HepG2 (cell line): ENCODE data around the gene PRSS27. TPM values are rescaled to one million over a fixed set of nuclear protein-coding genes. Genes with fewer than 3 reads are reported as not detected.

Source experiments
- ATF7-NPFF ChIP-seq: sonication (generic); formaldehyde crosslinking; IDR thresholded peaks from 2 replicates; pipeline ENCODE4 v1.8.1; 2023; ENCODE audit warnings: mild to moderate bottlenecking, low read depth, missing genetic modification reagents, moderate library complexity
- BRD4 ChIP-seq: sonication (generic); formaldehyde crosslinking; IDR thresholded peaks from 2 replicates; pipeline ENCODE4 v1.4.0; 2020; ENCODE audit warnings: missing genetic modification reagents
- FOXJ3 ChIP-seq: sonication (generic); formaldehyde crosslinking; IDR thresholded peaks from 2 replicates; pipeline ENCODE4 v1.4.0; 2020; ENCODE audit warnings: missing genetic modification reagents, mild to moderate bottlenecking, borderline replicate concordance
- GATAD2A ChIP-seq: IDR thresholded peaks from 2 replicates; pipeline ENCODE4 v1.6.1; 2016
- GZF1 ChIP-seq: sonication (generic); formaldehyde crosslinking; IDR thresholded peaks from 2 replicates; pipeline ENCODE4 v1.5.1; 2020; ENCODE audit warnings: mild to moderate bottlenecking, missing genetic modification reagents
- KLF13 ChIP-seq: sonication (generic); formaldehyde crosslinking; IDR thresholded peaks from 2 replicates; pipeline ENCODE4 v1.4.0; 2020; ENCODE audit warnings: mild to moderate bottlenecking, missing genetic modification reagents
- NR1H2 ChIP-seq: sonication (generic); formaldehyde crosslinking; IDR thresholded peaks from 2 replicates; pipeline ENCODE4 v1.8.1; 2022; ENCODE audit warnings: low read depth, missing genetic modification reagents, borderline replicate concordance
- RELA ChIP-seq: sonication (generic); formaldehyde crosslinking; IDR thresholded peaks from 2 replicates; pipeline ENCODE4 v1.4.0; 2020; ENCODE audit warnings: missing genetic modification reagents
- STAT5B ChIP-seq: sonication (generic); formaldehyde crosslinking; IDR thresholded peaks from 2 replicates; pipeline ENCODE4 v1.4.0; 2020; ENCODE audit warnings: missing genetic modification reagents
- TBX2 ChIP-seq: sonication (generic); formaldehyde crosslinking; IDR thresholded peaks from 2 replicates; pipeline ENCODE4 v1.5.0; 2020; ENCODE audit warnings: missing genetic modification reagents, mild to moderate bottlenecking, borderline replicate concordance
- ZNF318 ChIP-seq: sonication (generic); formaldehyde crosslinking; IDR thresholded peaks from 2 replicates; pipeline ENCODE4 v1.4.0; 2020; ENCODE audit warnings: mild to moderate bottlenecking, missing genetic modification reagents
- ZNF563 ChIP-seq: sonication (generic); formaldehyde crosslinking; IDR thresholded peaks from 2 replicates; pipeline ENCODE4 v1.8.0; 2022; ENCODE audit warnings: mild to moderate bottlenecking, moderate library complexity, missing genetic modification reagents
- ZNF75D ChIP-seq: sonication (generic); formaldehyde crosslinking; IDR thresholded peaks from 2 replicates; pipeline ENCODE4 v1.8.1; 2023; ENCODE audit warnings: missing genetic modification reagents, mild to moderate bottlenecking, borderline replicate concordance
- polyA plus RNA-seq, 8 experiments: library from polyadenylated mRNA; depleted of rRNA in 3 of 8; stranded (reverse) in 7 of 8; unstranded in 1 of 8; fragments of >200 nt; fragmentation: Illumina TruSeq in 4 of 8; extraction: Trizol in 4 of 8; gene quantifications; 2 replicates each; pipeline versions ENCODE4 v1.2.1 to v1.2.3, GENCODE V29; 2011 to 2016; ENCODE audit warnings: low read depth in 4 of 8, missing spikeins in 1 of 8, mixed read lengths in 1 of 8; ENCODE audit not compliant: insufficient read depth in 1 of 8
- total RNA-seq, 5 experiments: library from RNA; depleted of rRNA; stranded (reverse); fragments of >200 nt; fragmentation: Illumina TruSeq; extraction: Trizol; gene quantifications; 2 replicates each; pipeline ENCODE4 v1.2.3, GENCODE V29; 2016; ENCODE audit warnings: low read depth in 1 of 5
- TF ChIP-seq, protein P1 (sequence below): IDR thresholded peaks from 2 replicates; pipeline ENCODE4 v1.6.1; 2016; ENCODE audit warnings: missing biosample characterization, missing genetic modification reagents, low read depth
- TF ChIP-seq, protein P2 (sequence below): sonication (generic); formaldehyde crosslinking; IDR thresholded peaks from 2 replicates; pipeline ENCODE4 v1.9.0; 2021; ENCODE audit warnings: missing genetic modification reagents, mild to moderate bottlenecking, borderline replicate concordance
- TF ChIP-seq, protein P3 (sequence below): sonication (generic); formaldehyde crosslinking; IDR thresholded peaks from 2 replicates; pipeline ENCODE4 v1.8.1; 2022; ENCODE audit warnings: mild to moderate bottlenecking, missing genetic modification reagents

PRSS27 gene
- total and polyA plus RNA-seq, 2 of the 13 experiments (the other 11 are each of a cell fraction or from before 2014, with no cell fraction given): 0.20 to 0.73 TPM

DNA sequence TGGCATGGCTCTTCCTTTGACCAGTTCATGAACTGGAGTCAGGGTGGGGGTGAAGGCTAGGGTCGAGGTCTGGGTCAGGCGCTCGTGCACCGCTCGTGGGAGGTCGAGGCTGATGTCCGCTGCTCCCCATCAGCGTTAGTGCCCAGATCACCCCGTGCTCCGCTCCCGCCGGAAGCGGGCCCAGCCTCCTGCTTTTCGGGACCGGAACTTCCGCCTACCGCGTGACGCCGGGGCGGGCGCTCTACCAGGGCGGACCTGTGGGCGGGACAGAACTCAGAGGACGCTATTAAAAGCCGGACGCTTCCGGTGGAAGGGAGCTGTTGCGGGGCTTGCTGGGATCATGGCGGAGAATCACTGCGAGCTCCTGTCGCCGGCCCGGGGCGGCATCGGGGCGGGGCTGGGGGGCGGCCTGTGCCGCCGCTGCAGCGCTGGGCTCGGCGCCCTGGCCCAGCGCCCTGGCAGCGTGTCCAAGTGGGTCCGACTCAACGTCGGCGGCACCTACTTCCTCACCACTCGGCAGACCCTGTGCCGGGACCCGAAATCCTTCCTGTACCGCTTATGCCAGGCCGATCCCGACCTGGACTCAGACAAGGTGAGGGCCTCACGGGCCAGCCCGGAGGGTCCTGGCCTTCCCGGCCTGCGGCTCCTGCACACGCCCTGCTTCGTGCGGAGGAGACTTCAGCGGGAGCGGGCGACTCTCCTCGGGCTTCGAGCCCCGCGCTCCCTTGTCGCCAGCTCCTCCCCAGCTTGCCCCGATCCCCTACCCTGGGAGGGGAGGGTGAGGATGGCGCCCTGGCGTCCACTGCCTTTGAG, 37.6 kb downstream of the PRSS27 start, which contains the start of gene KCTD5 (continued):
- TF ChIP-seq ZNF318 (CRISPR knock-in tag): peak; percentile 55; the same call in 1 of the 2 replicates
- peak; percentile 36; the same call in 1 of the 2 replicates for TF ChIP-seq ATF7-NPFF (CRISPR knock-in tag)
- TF ChIP-seq BRD4 (CRISPR knock-in tag): peak; percentile 86
- TF ChIP-seq, protein P1, sequence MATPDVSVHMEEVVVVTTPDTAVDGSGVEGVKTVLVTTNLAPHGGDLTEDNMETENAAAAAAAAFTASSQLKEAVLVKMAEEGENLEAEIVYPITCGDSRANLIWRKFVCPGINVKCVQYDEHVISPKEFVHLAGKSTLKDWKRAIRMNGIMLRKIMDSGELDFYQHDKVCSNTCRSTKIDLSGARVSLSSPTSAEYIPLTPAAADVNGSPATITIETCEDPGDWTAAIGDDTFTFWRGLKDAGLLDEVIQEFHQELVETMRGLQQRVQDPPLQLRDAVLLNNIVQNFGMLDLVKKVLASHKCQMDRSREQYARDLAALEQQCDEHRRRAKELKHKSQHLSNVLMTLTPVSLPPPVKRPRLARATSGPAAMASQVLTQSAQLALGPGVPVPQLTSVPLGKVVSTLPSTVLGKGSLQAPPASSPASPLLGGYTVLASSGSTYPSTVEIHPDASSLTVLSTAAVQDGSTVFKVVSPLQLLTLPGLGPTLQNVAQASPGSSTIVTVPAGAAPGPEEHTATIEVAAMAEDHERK: 0 out of 2 replicates have a peak, but pooled peaks have one; percentile 59
- peak; percentile 61; the same call in 1 of the 2 replicates for TF ChIP-seq FOXJ3 (CRISPR knock-in tag)
- TF ChIP-seq GATAD2A: peak; percentile 85
- TF ChIP-seq ZNF563 (CRISPR knock-in tag): peak; percentile 95; the same call in 1 of the 2 replicates
- TF ChIP-seq TBX2: peak; percentile 85
- TF ChIP-seq, protein P2, sequence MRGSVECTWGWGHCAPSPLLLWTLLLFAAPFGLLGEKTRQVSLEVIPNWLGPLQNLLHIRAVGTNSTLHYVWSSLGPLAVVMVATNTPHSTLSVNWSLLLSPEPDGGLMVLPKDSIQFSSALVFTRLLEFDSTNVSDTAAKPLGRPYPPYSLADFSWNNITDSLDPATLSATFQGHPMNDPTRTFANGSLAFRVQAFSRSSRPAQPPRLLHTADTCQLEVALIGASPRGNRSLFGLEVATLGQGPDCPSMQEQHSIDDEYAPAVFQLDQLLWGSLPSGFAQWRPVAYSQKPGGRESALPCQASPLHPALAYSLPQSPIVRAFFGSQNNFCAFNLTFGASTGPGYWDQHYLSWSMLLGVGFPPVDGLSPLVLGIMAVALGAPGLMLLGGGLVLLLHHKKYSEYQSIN: no peak
- TF ChIP-seq RELA: peak; percentile 64; the same call in 1 of the 2 replicates
- no peak for TF ChIP-seq ZNF75D (CRISPR knock-in tag)
- peak; percentile 79; the same call in 1 of the 2 replicates for TF ChIP-seq STAT5B (CRISPR knock-in tag)
- TF ChIP-seq, protein P3, sequence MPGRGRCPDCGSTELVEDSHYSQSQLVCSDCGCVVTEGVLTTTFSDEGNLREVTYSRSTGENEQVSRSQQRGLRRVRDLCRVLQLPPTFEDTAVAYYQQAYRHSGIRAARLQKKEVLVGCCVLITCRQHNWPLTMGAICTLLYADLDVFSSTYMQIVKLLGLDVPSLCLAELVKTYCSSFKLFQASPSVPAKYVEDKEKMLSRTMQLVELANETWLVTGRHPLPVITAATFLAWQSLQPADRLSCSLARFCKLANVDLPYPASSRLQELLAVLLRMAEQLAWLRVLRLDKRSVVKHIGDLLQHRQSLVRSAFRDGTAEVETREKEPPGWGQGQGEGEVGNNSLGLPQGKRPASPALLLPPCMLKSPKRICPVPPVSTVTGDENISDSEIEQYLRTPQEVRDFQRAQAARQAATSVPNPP (CRISPR knock-in tag): 0 out of 2 replicates have a peak, but pooled peaks have one; percentile 70
- peak; percentile 92; the same call in 1 of the 2 replicates for TF ChIP-seq KLF13 (CRISPR knock-in tag)
- no peak for TF ChIP-seq NR1H2 (CRISPR knock-in tag)
- TF ChIP-seq GZF1 (CRISPR knock-in tag): no peak
